ENCODE data around the gene TMEM232.
"Not testable (repeated sequence)": the region's sequence is repeated elsewhere in the genome, so short reads cannot be mapped to it uniquely, and the experiment has no call there.

TMEM232 gene

GRCh38 chr5:110630350-110630749 lies 96.1 kb downstream of the TMEM232 start:
- DNase-seq (ENCODE audit: low read depth in 2 of 3, low spot score in 1 of 3) = no peak

GRCh38 chr5:110625376-110625999 lies 101.0 kb downstream of the TMEM232 start:
- DNase-seq (ENCODE audit: low read depth in 2 of 3, low spot score in 1 of 3) = no peak

GRCh38 chr5:110623874-110624273 lies 102.6 kb downstream of the TMEM232 start:
- no peak for DNase-seq (ENCODE audit: low read depth in 2 of 3, low spot score in 1 of 3)

- no peak for DNase-seq (ENCODE audit: low read depth in 2 of 3, low spot score in 1 of 3)
These were observed 107.5 kb downstream of the TMEM232 start for GRCh38 chr5:110618941-110619340.

GRCh38 chr5:110616009-110616408 lies 110.5 kb downstream of the TMEM232 start:
- no peak for DNase-seq (ENCODE audit: low read depth in 2 of 3, low spot score in 1 of 3)

- DNase-seq (ENCODE audit: low read depth in 2 of 3, low spot score in 1 of 3) = no peak
These were observed 113.7 kb downstream of the TMEM232 start for GRCh38 chr5:110612794-110613247.

- DNase-seq (ENCODE audit: low read depth in 2 of 3, low spot score in 1 of 3) = no peak
These were observed 114.7 kb downstream of the TMEM232 start for GRCh38 chr5:110611817-110612216.

GRCh38 chr5:110594866-110595265 lies 131.6 kb downstream of the TMEM232 start:
- DNase-seq (ENCODE audit: low read depth in 2 of 3, low spot score in 1 of 3) = no peak

GRCh38 chr5:110590187-110590586 lies 136.3 kb downstream of the TMEM232 start:
- no peak for DNase-seq (ENCODE audit: low read depth in 2 of 3, low spot score in 1 of 3)

- no peak for DNase-seq (ENCODE audit: low read depth in 2 of 3, low spot score in 1 of 3)
These were observed 138.0 kb downstream of the TMEM232 start for GRCh38 chr5:110588286-110588980.

- DNase-seq (ENCODE audit: low read depth in 2 of 3, low spot score in 1 of 3) = no peak
These were observed 145.8 kb downstream of the TMEM232 start for GRCh38 chr5:110580625-110581024.

GRCh38 chr5:110572729-110573128 lies 153.7 kb downstream of the TMEM232 start:
- no peak for DNase-seq (ENCODE audit: low read depth in 2 of 3, low spot score in 1 of 3)

GRCh38 chr5:110562191-110562590 lies 164.3 kb downstream of the TMEM232 start:
- DNase-seq (ENCODE audit: low read depth in 2 of 3, low spot score in 1 of 3) = no peak

- DNase-seq (ENCODE audit: low read depth in 2 of 3, low spot score in 1 of 3) = no peak
These were observed 165.0 kb downstream of the TMEM232 start for GRCh38 chr5:110561510-110561909.

GRCh38 chr5:110549301-110549700 lies 177.2 kb downstream of the TMEM232 start:
- no peak for DNase-seq (ENCODE audit: low read depth in 2 of 3, low spot score in 1 of 3)

GRCh38 chr5:110548171-110548570 lies 178.3 kb downstream of the TMEM232 start:
- no peak for DNase-seq (ENCODE audit: low read depth in 2 of 3, low spot score in 1 of 3)

- no peak for DNase-seq (ENCODE audit: low read depth in 2 of 3, low spot score in 1 of 3)
These were observed 179.0 kb downstream of the TMEM232 start for GRCh38 chr5:110547495-110547894.

- no peak for DNase-seq (ENCODE audit: low read depth in 2 of 3, low spot score in 1 of 3)
These were observed 180.8 kb downstream of the TMEM232 start for GRCh38 chr5:110545716-110546115.

GRCh38 chr5:110544603-110545002 lies 181.9 kb downstream of the TMEM232 start:
- no peak for DNase-seq (ENCODE audit: low read depth in 2 of 3, low spot score in 1 of 3)

- no peak for DNase-seq (ENCODE audit: low read depth in 2 of 3, low spot score in 1 of 3)
These were observed 183.5 kb downstream of the TMEM232 start for GRCh38 chr5:110542949-110543348.

GRCh38 chr5:110536120-110537115 lies 190.1 kb downstream of the TMEM232 start:
- DNase-seq (ENCODE audit: low read depth in 2 of 3, low spot score in 1 of 3) = no peak

GRCh38 chr5:110535146-110535545 lies 191.3 kb downstream of the TMEM232 start:
- DNase-seq (ENCODE audit: low read depth in 2 of 3, low spot score in 1 of 3) = not testable (repeated sequence)
